Airway epithelial cell (primary cell): ENCODE measurements around the gene ERF. TPM values are rescaled to one million over a fixed set of nuclear protein-coding genes. Genes with fewer than 3 reads are reported as not detected.

Source experiments
- total RNA-seq: library from RNA; depleted of rRNA; stranded (reverse); fragments of >200 nt; gene quantifications from 2 replicates; pipeline ENCODE4 v1.2.3, GENCODE V29; 2015

ERF gene
- total RNA-seq, result 53.3 and 97.8 TPM in 2 replicates

GRCh38 chr19:42254850-42255765 lies at the start of gene ERF:
ERF (minus strand) TSS chr19:42255128; CDS start chr19:42254999, 129 bp downstream.

GRCh38 chr19:42301646-42302203 lies 46.8 kb upstream of the ERF start, which contains the start of gene PRR19:
PRR19 (plus strand) TSS chr19:42302132; CDS start chr19:42309585, 7,453 bp downstream.

GRCh38 chr19:42268704-42269477 lies 14.0 kb upstream of the ERF start, which contains the start of gene CIC:
CIC (plus strand) TSS chr19:42269252; CDS start chr19:42271784, 2,532 bp downstream.

DNA sequence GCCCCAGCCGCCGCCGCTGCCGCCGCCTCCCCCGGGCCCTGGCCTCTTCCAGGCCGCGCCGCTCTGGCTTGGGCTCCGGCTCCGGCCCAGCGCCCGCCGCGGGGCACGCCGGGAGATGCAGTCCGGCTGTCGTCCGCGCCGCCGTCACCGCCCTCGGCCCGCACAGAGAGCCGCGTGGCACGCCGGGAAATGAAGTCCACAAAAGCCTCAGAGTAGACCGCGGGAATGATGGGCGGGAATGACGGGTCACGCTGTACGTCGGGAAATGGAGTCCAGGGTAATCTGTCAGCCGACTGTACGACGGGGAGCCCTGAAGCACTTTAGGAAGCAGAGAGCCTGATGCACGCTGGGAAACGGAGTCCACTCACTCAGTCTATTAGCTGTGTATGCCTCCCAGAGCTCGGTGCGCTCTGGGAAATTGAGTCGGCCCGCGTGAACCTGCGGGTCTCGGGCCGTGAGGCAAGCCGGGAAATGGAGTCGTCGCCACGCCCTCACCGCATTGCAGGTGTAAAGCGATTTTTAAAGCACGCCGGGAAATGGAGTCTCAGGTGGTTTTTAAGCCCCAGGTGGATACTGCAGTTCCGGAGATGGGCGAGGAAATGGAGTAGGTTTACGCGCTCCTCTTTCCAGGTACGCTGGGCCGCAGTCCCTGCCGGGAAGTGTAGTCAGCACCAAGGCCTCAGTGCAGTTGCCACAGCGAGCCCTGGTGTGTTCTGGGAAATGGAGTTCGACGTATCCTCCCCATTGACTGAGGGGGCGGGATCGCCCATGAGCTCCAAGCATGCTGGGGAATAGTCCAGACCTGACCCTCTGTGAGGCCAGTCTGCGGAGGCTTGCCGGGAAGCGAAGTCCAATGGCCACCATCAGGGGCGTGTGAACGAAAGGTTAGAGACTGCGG lies 12.2 kb downstream of the ERF start, which contains the start of gene GSK3A:
TSS of gene GSK3A (minus strand) at position 91 of the 898 bp plus-strand sequence. CDS start 137 bp downstream, outside the sequence.

GRCh38 chr19:42219812-42220750 lies 34.8 kb downstream of the ERF start, which contains the start of gene ZNF526:
ZNF526 (plus strand) TSS chr19:42220312; CDS start chr19:42224404, 4,092 bp downstream.

DNA sequence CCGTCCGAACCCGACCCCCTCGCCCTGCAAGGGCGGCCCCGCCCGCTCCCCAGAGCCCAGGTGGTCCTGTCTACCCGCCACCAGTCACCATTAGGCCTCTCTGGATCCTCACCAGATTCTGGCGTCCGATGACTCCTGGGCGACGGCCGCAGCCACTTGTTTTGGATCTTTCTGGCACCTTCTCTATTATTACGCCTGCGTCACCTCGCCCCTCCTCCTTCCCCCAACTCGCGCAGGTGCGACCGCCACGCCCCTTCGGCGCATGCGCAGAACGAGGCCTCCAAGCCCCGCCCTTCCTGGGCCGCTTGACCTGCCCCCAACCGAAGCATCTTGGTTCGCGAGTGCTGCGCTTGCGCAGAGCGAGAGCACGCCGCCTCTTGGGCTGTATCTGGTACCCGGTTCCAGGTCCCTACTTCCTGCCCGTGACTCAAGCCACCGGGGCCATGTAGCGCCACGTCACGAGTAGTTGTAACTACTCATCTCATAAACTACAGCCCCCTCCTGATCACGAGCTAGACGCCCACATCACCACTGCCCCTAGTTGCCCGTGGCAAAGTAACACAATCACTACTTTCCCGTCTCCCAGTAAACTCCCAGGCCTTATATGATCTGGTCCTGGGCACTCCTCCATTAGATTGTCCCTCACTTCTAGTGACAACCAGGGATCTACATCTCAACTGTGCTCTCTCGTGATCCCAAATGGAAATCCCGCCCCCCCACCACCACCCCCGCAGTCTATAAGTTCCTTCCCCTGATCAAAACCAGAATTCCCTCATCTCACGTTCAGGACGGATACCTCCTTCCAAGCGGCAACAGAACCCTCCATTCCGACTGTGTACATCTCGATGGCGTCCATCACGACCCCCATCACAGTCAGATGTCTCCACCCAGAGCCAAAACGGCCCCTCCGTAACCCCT lies 37.1 kb downstream of the ERF start, which contains the start of gene DEDD2:
TSS of gene DEDD2 (minus strand) at position 158 of the 918 bp plus-strand sequence. CDS start 670 bp downstream, outside the sequence.

Other genes with a start within 250 kb of the ERF start
- gene GRIK5, start 184.9 kb downstream of the ERF start, total RNA-seq, result 0.21 TPM in 1 of 2 replicates, not detected in the other
- gene ZNF574, start 179.0 kb downstream of the ERF start, total RNA-seq, result 16.1 and 25.2 TPM in 2 replicates
- 1.1 and 1.3 TPM in 2 replicates for gene POU2F2, start 122.7 kb downstream of the ERF start, total RNA-seq
- gene DEDD2, start 37.5 kb downstream of the ERF start, total RNA-seq, result 32.8 and 39.8 TPM in 2 replicates
- gene ZNF526, start 34.8 kb downstream of the ERF start, total RNA-seq, result 5.8 and 8.0 TPM in 2 replicates
- 20.6 and 27.2 TPM in 2 replicates for gene GSK3A, start 12.5 kb downstream of the ERF start, total RNA-seq
- gene CIC, start 14.1 kb upstream of the ERF start, total RNA-seq, result 45.3 and 65.0 TPM in 2 replicates
- 0.33 and 1.3 TPM in 2 replicates for gene PRR19, start 47.0 kb upstream of the ERF start, total RNA-seq
- 98.1 and 101 TPM in 2 replicates for gene PAFAH1B3, start 47.5 kb upstream of the ERF start, total RNA-seq
- not detected in 2 replicates for gene TMEM145, start 58.2 kb upstream of the ERF start, total RNA-seq
- gene MEGF8, start 70.5 kb upstream of the ERF start, total RNA-seq, result 17.3 and 17.5 TPM in 2 replicates
- gene CNFN, start 135.2 kb upstream of the ERF start, total RNA-seq, result 2.1 and 5.3 TPM in 2 replicates
- gene LIPE, start 172.3 kb upstream of the ERF start, total RNA-seq, result 9.2 and 15.7 TPM in 2 replicates
- gene CXCL17, start 187.8 kb upstream of the ERF start, total RNA-seq, result 11.6 and 15.7 TPM in 2 replicates